Astrocyte (in vitro differentiated cells and primary cell): Measurements from ENCODE around the gene IL25. TPM values are rescaled to one million over a fixed set of nuclear protein-coding genes. Genes with fewer than 3 reads are reported as not detected.
"Not testable (repeated sequence)": the region's sequence is repeated elsewhere in the genome, so short reads cannot be mapped to it uniquely, and the experiment has no call there.

ENCODE experiments used
- DNase-seq: peaks from one replicate; pipeline ENCODE4 v3.0.0-alpha.2; 2010; ENCODE audit warnings: low read depth
- FAIRE-seq: peaks from 2 replicates; lab custom pipeline; 2011; peaks lifted over from hg19 to GRCh38; lab: Jason Lieb, UNC
- H2AFZ ChIP-seq: 2 replicates; pipeline ENCODE4 v1.6.0; 2012; ENCODE audit warnings: low read depth, low read length, inconsistent platforms
- H3K27ac ChIP-seq: 2 replicates; pipeline ENCODE4 v1.5.1; 2011; ENCODE audit warnings: low read depth, low read length, inconsistent platforms
- H3K27me3 ChIP-seq: 2 replicates; pipeline ENCODE4 v1.6.0; 2011; ENCODE audit warnings: low read length, inconsistent platforms; ENCODE audit not compliant: insufficient read depth
- H3K36me3 ChIP-seq: 2 replicates; pipeline ENCODE4 v1.5.1; 2011; ENCODE audit warnings: low read length, inconsistent platforms; ENCODE audit not compliant: insufficient read depth
- H3K4me1 ChIP-seq: 2 replicates; pipeline ENCODE4 v1.5.1; 2011; ENCODE audit warnings: low read length, inconsistent platforms; ENCODE audit not compliant: insufficient read depth
- H3K4me2 ChIP-seq: 2 replicates; pipeline ENCODE4 v1.6.0; 2012; ENCODE audit warnings: low read length, inconsistent platforms
- H3K4me3 ChIP-seq: 2 replicates; pipeline ENCODE4 v1.5.1; 2011; ENCODE audit warnings: low read depth, mild to moderate bottlenecking, low read length, inconsistent platforms; ENCODE audit not compliant: insufficient read depth
- H3K79me2 ChIP-seq: 2 replicates; pipeline ENCODE4 v1.6.0; 2012; ENCODE audit warnings: mild to moderate bottlenecking, low read length, inconsistent platforms; ENCODE audit not compliant: insufficient read depth
- H3K9ac ChIP-seq: 2 replicates; pipeline ENCODE4 v1.6.0; 2012; ENCODE audit warnings: mild to moderate bottlenecking, low read length, inconsistent platforms
- H3K9me3 ChIP-seq: 2 replicates; pipeline ENCODE4 v1.5.1; 2012; ENCODE audit warnings: low read depth, mild to moderate bottlenecking, low read length, inconsistent platforms; ENCODE audit not compliant: insufficient read depth
- H4K20me1 ChIP-seq: 2 replicates; pipeline ENCODE4 v1.6.0; 2012; ENCODE audit warnings: low read length, inconsistent platforms; ENCODE audit not compliant: insufficient read depth
- H3K27ac Mint-ChIP-seq: one replicate; pipeline ENCODE4 v1.8.0; 2021; ENCODE audit warnings: mild to moderate bottlenecking, mixed read lengths; ENCODE audit not compliant: unreplicated experiment
- H3K27me3 Mint-ChIP-seq: one replicate; pipeline ENCODE4 v1.8.0; 2021; ENCODE audit warnings: low read depth, mixed read lengths; ENCODE audit not compliant: unreplicated experiment
- H3K36me3 Mint-ChIP-seq: one replicate; pipeline ENCODE4 v1.8.0; 2021; ENCODE audit warnings: low read depth, mixed read lengths; ENCODE audit not compliant: unreplicated experiment
- H3K4me1 Mint-ChIP-seq: one replicate; pipeline ENCODE4 v1.8.0; 2021; ENCODE audit warnings: low read depth, mixed read lengths; ENCODE audit not compliant: unreplicated experiment
- H3K4me3 Mint-ChIP-seq: one replicate; pipeline ENCODE4 v1.8.0; 2021; ENCODE audit warnings: mild to moderate bottlenecking, moderate library complexity, mixed read lengths; ENCODE audit not compliant: unreplicated experiment
- H3K9me3 Mint-ChIP-seq: one replicate; pipeline ENCODE4 v1.8.0; 2021; ENCODE audit warnings: mild to moderate bottlenecking, mixed read lengths; ENCODE audit not compliant: unreplicated experiment
- EZH2 ChIP-seq: IDR thresholded peaks from 2 replicates; pipeline ENCODE4 v1.6.1; 2012; ENCODE audit warnings: mild to moderate bottlenecking, low read length, inconsistent platforms; ENCODE audit not compliant: insufficient read depth
- total RNA-seq: library from RNA; stranded (reverse); gene quantifications from 2 replicates; pipeline ENCODE4 v1.2.1, GENCODE V29; 2021
- TF ChIP-seq, protein P1 (sequence below): IDR thresholded peaks from 2 replicates; pipeline ENCODE4 v1.5.1; 2011; ENCODE audit warnings: low read depth, mild to moderate bottlenecking, inconsistent platforms, low read length, moderate library complexity; ENCODE audit not compliant: insufficient read depth

IL25 gene
- total RNA-seq, 1 donor from 2014 or later = not detected

DNA sequence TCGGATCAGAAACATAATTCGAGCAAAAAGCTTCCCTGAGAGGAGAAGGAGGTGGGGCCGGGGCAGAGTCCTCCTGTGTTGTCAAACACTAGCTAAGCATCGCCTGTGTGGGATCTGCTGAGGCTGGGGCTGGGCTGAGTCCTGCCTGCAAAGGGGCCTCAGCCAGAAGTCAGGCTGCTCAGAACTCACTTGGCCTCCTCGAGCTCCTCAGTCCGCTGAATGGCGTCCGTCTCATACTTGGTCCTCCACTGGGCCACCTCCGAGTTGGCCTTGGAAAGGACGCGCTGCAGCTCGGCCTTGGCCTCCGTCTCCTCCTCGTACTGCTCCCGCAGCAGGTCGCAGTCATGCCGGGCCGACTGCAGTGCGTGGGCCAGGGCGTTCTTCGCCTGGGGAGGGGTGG lies 45.4 kb downstream of the IL25 start:
- Histone ChIP-seq H3K9ac (no peak overlapping the region), H4K20me1 (no peaks in the 10 kb centered on the region), H2AFZ (no peak overlapping the region), H3K4me2 (no peak overlapping the region), H3K4me1 (no peaks in the 10 kb centered on the region), H3K79me2 (no peaks in the 10 kb centered on the region), H3K27me3 (no peaks in the 10 kb centered on the region), H3K27ac (no peak overlapping the region), H3K4me3 (no peak overlapping the region), H3K36me3 (no peaks in the 10 kb centered on the region), H3K9me3 (no peaks in the 10 kb centered on the region)
- DNase-seq (no peak), FAIRE-seq (no peak)
- no peak overlapping the region for H3K4me3 Mint-ChIP-seq
- no peak for TF ChIP-seq EZH2
- TF ChIP-seq, protein P1, sequence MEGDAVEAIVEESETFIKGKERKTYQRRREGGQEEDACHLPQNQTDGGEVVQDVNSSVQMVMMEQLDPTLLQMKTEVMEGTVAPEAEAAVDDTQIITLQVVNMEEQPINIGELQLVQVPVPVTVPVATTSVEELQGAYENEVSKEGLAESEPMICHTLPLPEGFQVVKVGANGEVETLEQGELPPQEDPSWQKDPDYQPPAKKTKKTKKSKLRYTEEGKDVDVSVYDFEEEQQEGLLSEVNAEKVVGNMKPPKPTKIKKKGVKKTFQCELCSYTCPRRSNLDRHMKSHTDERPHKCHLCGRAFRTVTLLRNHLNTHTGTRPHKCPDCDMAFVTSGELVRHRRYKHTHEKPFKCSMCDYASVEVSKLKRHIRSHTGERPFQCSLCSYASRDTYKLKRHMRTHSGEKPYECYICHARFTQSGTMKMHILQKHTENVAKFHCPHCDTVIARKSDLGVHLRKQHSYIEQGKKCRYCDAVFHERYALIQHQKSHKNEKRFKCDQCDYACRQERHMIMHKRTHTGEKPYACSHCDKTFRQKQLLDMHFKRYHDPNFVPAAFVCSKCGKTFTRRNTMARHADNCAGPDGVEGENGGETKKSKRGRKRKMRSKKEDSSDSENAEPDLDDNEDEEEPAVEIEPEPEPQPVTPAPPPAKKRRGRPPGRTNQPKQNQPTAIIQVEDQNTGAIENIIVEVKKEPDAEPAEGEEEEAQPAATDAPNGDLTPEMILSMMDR = no peak
- no peaks in the 10 kb centered on the region for H3K4me1 Mint-ChIP-seq
- H3K27ac Mint-ChIP-seq = no peak overlapping the region
- H3K27me3 Mint-ChIP-seq = peaks cover 61% of the 10 kb centered on the region
- peaks cover 6% of the 10 kb centered on the region for H3K9me3 Mint-ChIP-seq
- H3K36me3 Mint-ChIP-seq = peaks cover 2% of the 10 kb centered on the region

DNA sequence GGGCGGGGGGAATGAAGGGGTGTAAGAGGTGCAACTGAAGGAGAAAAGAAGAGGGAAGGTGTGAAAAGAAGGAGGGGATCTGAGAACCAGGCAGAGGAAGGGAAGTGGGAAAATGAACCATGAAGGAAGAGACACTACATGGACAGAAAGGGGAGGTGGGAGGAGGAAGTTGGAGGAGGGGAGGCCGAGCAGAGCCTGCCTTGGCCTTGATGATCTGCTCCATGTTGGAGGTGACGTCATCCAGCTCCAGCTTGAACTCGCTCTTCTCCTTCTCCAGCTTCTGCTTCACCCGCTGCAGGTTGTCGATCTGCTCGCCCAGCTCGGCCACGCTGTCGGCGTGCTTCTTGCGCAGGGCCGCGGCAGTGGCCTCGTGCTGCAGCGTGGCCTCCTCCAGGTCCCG lies 47.0 kb downstream of the IL25 start:
- not testable (repeated sequence) for FAIRE-seq, H3K36me3 Mint-ChIP-seq, H3K27ac ChIP-seq, H3K4me1 Mint-ChIP-seq, H3K36me3 ChIP-seq, H3K9ac ChIP-seq, H3K27ac Mint-ChIP-seq, H4K20me1 ChIP-seq, H3K4me3 ChIP-seq, H3K27me3 ChIP-seq, DNase-seq, H3K4me3 Mint-ChIP-seq, H3K4me1 ChIP-seq, H3K4me2 ChIP-seq, H2AFZ ChIP-seq, H3K9me3 Mint-ChIP-seq, H3K9me3 ChIP-seq, H3K79me2 ChIP-seq
- H3K27me3 Mint-ChIP-seq = peaks cover 65% of the 10 kb centered on the region

DNA sequence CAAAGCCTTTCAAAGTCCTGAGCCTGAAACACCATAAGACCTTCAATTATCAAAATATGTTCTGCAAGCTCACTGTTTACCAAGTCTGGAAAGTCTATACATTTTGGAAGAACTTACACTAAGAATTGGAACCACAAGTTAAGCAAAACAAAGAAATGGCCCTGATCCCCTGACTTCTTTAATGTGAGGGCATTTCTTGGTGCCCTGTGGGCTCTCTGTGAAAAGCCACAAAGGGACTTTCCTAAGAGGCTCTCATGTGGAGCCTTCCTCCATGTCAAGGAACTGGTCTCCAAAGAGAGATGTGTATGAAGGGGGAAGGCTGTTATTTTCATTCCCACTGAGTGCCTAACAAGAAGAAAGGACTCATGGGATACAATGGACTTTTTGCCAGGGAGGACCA lies 49.0 kb downstream of the IL25 start:
- H3K36me3 ChIP-seq = no peaks in the 10 kb centered on the region
- no peaks in the 10 kb centered on the region for H3K27me3 ChIP-seq
- H3K4me3 ChIP-seq = no peak overlapping the region
- TF ChIP-seq, protein P1 = no peak
- TF ChIP-seq EZH2 = no peak
- Mint-ChIP-seq H3K27me3 (peaks cover 56% of the 10 kb centered on the region), H3K4me3 (no peak overlapping the region), H3K36me3 (peaks cover 2% of the 10 kb centered on the region), H3K4me1 (no peaks in the 10 kb centered on the region), H3K9me3 (peaks cover 4% of the 10 kb centered on the region), H3K27ac (no peak overlapping the region)
- FAIRE-seq (no peak), DNase-seq (no peak)
- no peak overlapping the region for H3K9ac ChIP-seq
- no peaks in the 10 kb centered on the region for H3K4me1 ChIP-seq
- no peaks in the 10 kb centered on the region for H3K9me3 ChIP-seq
- no peaks in the 10 kb centered on the region for H3K79me2 ChIP-seq
- H3K4me2 ChIP-seq = no peak overlapping the region
- no peaks in the 10 kb centered on the region for H4K20me1 ChIP-seq
- no peak overlapping the region for H3K27ac ChIP-seq
- no peak overlapping the region for H2AFZ ChIP-seq
